Vagina (tissue), 2 donors: Measurements from ENCODE around the gene PSRC1. TPM values are rescaled to one million over a fixed set of nuclear protein-coding genes. Genes with fewer than 3 reads are reported as not detected.

Source experiments
- DNase-seq, 2 donors: peaks; one replicate each; pipeline ENCODE4 v3.0.0-alpha.2; 2017; ENCODE audit errors: extremely low spot score in 2 of 2
- H3K27ac ChIP-seq: fragments of 200-600 bp; sonication (generic); one replicate; pipeline ENCODE4 v1.5.1; 2019
- H3K27me3 ChIP-seq: fragments of 200-600 bp; sonication (generic); one replicate; pipeline ENCODE4 v1.5.1; 2019
- H3K36me3 ChIP-seq, 2 donors: fragments of 200-600 bp; sonication (generic); one replicate each; pipeline ENCODE4 v1.5.1; 2017 to 2019
- H3K4me1 ChIP-seq: fragments of 200-600 bp; sonication (generic); one replicate; pipeline ENCODE4 v1.5.1; 2019
- H3K4me3 ChIP-seq, 2 donors: fragments of 200-600 bp; sonication (generic); 1 replicate in 1 of 2; 2 replicates in 1 of 2; pipeline ENCODE4 v1.5.1; 2016 to 2019
- H3K9me3 ChIP-seq: fragments of 200-600 bp; sonication (generic); one replicate; pipeline ENCODE4 v1.5.1; 2019
- CTCF ChIP-seq, 3 experiments: fragments of 450-650 bp in 2 of 3; fragments of 200-600 bp in 1 of 3; sonication (generic) in 1 of 3; IDR thresholded peaks; one replicate each; pipeline ENCODE4 v1.5.1; 2017 to 2019; ENCODE audit warnings: antibody characterized with exemption in 3 of 3, mild to moderate bottlenecking in 2 of 3, moderate library complexity in 2 of 3
- POLR2A ChIP-seq, 2 donors: fragments of 450-650 bp; IDR thresholded peaks; one replicate each; pipeline ENCODE4 v1.6.1; 2017; ENCODE audit warnings: antibody characterized with exemption in 2 of 2, mild to moderate bottlenecking in 2 of 2, moderate library complexity in 2 of 2
- POLR2AphosphoS5 ChIP-seq, 2 donors: sonication (generic); formaldehyde crosslinking; IDR thresholded peaks; one replicate each; pipeline ENCODE4 v1.9.0; 2017; ENCODE audit warnings: antibody characterized with exemption in 2 of 2, mild to moderate bottlenecking in 2 of 2, low read depth in 1 of 2; ENCODE audit not compliant: insufficient read depth in 1 of 2
- intact Hi-C: fragments of 100-400 bp; cut with DNase I; formaldehyde crosslinking; loops from one replicate; pipeline ENCODE4 v1.15.1; 2023
- total RNA-seq: library from RNA; depleted of rRNA; stranded (reverse); fragments of >200 nt; gene quantifications from one replicate; pipeline ENCODE4 v1.2.3, GENCODE V29; 2016

The PSRC1 gene
- total RNA-seq, 1 donor from 2014 or later, result 5.4 TPM

- Histone ChIP-seq H3K4me1 (peaks cover 12% of the 10 kb centered on the region), H3K36me3 (no peaks in the 10 kb centered on the region), H3K27ac (no peak overlapping the region), H3K9me3 (no peaks in the 10 kb centered on the region), H3K4me3 (no peak overlapping the region), H3K27me3 (no peaks in the 10 kb centered on the region)
- no peak for TF ChIP-seq POLR2A (IDR thresholded peaks at IDR 0.05)
- TF ChIP-seq CTCF (IDR thresholded peaks at IDR 0.05), result no peak
- no peak for TF ChIP-seq POLR2AphosphoS5 (IDR thresholded peaks at IDR 0.05; ENCODE audit: insufficient read depth in 1 of 2, low read depth in 1 of 2)
- no peak for DNase-seq
- intact Hi-C loops, result no loop called here
Measured at GRCh38 chr1:109272021-109272799, 10.7 kb downstream of the PSRC1 start.

GRCh38 chr1:109271458-109271857, 11.5 kb downstream of the PSRC1 start:
- Histone ChIP-seq H3K27ac (no peak overlapping the region), H3K4me3 (no peak overlapping the region), H3K4me1 (peaks cover 12% of the 10 kb centered on the region), H3K9me3 (no peaks in the 10 kb centered on the region), H3K27me3 (no peaks in the 10 kb centered on the region), H3K36me3 (no peaks in the 10 kb centered on the region)
- TF ChIP-seq CTCF (IDR thresholded peaks at IDR 0.05), result no peak
- no peak for TF ChIP-seq POLR2A (IDR thresholded peaks at IDR 0.05)
- intact Hi-C loops, result no loop called here
- DNase-seq, result no peak

GRCh38 chr1:109270623-109271317, 12.2 kb downstream of the PSRC1 start:
- H3K36me3 ChIP-seq, result no peaks in the 10 kb centered on the region
- H3K27ac ChIP-seq, result no peak overlapping the region
- intact Hi-C loops, result no loop called here
- no peak overlapping the region for H3K4me3 ChIP-seq
- no peak for DNase-seq
- no peak for TF ChIP-seq CTCF (IDR thresholded peaks at IDR 0.05)
- no peak for TF ChIP-seq POLR2AphosphoS5 (IDR thresholded peaks at IDR 0.05; ENCODE audit: insufficient read depth in 1 of 2, low read depth in 1 of 2)
- TF ChIP-seq POLR2A (IDR thresholded peaks at IDR 0.05), result no peak
- H3K27me3 ChIP-seq, result no peaks in the 10 kb centered on the region
- H3K9me3 ChIP-seq, result no peaks in the 10 kb centered on the region
- H3K4me1 ChIP-seq, result peaks cover 12% of the 10 kb centered on the region

GRCh38 chr1:109269981-109270622, 12.8 kb downstream of the PSRC1 start:
- no peaks in the 10 kb centered on the region for H3K36me3 ChIP-seq

More at GRCh38 chr1:109269981-109270622, 12.8 kb downstream of the PSRC1 start:
- no peak for TF ChIP-seq CTCF (IDR thresholded peaks at IDR 0.05)
- no peak for TF ChIP-seq POLR2AphosphoS5 (IDR thresholded peaks at IDR 0.05; ENCODE audit: insufficient read depth in 1 of 2, low read depth in 1 of 2)
- TF ChIP-seq POLR2A (IDR thresholded peaks at IDR 0.05), result no peak
- Histone ChIP-seq H3K4me1 (peaks cover 9% of the 10 kb centered on the region), H3K27ac (no peak overlapping the region), H3K27me3 (no peaks in the 10 kb centered on the region), H3K4me3 (no peak overlapping the region), H3K9me3 (no peaks in the 10 kb centered on the region)
- no peak for DNase-seq
- intact Hi-C loops, result no loop called here
